ENCODE results near the gene MT1M.

The MT1M gene

GRCh38 chr16:56681939-56682702, 49.7 kb downstream of the MT1M start, which contains the start of gene MT1X:
TSS of gene MT1X (plus strand) at chr16:56682470. CDS start at chr16:56682541, 71 bp downstream.
- DNase-seq (ENCODE audit: insufficient read length, low spot score) (peak; percentile 87), FAIRE-seq (peak; percentile 77)
- TF ChIP-seq POLR2AphosphoS5 (IDR thresholded peaks at IDR 0.05; ENCODE audit: low read depth, low read length) (peak; percentile 52; the same call in 1 of the 2 replicates), TAF1 (IDR thresholded peaks at IDR 0.05; ENCODE audit: low read depth, low read length) (no peak; the same call in 1 of the 2 replicates), SPI1 (IDR thresholded peaks at IDR 0.05; ENCODE audit: low read depth, low read length) (no peak), PAX5 (IDR thresholded peaks at IDR 0.05; ENCODE audit: insufficient read depth, low read length, severe bottlenecking) (no peak), POLR2A (IDR thresholded peaks at IDR 0.05; ENCODE audit: low read depth, low read length) (peak; percentile 71), POU2F2 (IDR thresholded peaks at IDR 0.05; ENCODE audit: low read depth, low read length) (no peak)

DNA sequence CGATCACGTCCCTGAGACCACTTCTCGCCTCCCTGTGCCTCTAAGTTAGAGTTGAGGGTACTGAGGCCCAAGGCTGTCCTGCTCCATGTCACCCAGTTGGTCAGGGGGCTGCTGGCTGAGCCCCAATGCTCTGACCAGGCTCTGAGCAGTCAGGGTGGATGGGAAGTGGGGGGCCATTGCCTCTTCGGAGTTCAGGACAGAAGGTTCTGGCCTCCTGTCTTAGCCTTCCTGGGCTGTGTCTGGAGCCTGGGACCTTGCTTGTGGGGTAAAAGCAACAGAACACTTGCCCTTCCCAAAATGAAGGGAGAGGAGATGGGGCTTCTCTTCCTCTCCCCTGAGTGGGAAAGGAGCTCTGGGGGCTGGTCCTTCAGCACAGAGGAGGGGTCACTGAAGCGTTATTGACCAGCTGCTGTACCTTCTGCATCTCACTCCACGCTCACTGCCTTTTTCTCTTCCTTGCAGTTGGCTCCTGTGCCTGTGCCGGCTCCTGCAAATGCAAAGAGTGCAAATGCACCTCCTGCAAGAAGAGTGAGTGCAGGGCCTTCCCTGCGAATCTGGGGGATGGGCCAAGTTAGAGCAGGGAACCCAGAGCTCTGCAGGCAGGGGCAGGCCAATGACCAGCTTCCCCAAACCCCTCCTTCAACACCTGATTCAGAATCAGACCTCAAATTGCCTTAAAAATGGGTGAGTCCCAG, 50.4 kb downstream of the MT1M start:
- DNase-seq (ENCODE audit: insufficient read length, low spot score), result no peak
- TF ChIP-seq POLR2AphosphoS5 (IDR thresholded peaks at IDR 0.05; ENCODE audit: low read depth, low read length) (no peak), PAX5 (IDR thresholded peaks at IDR 0.05; ENCODE audit: insufficient read depth, low read length, severe bottlenecking) (no peak), POLR2A (IDR thresholded peaks at IDR 0.05; ENCODE audit: low read depth, low read length) (no peak), POU2F2 (IDR thresholded peaks at IDR 0.05; ENCODE audit: low read depth, low read length) (no peak), TAF1 (IDR thresholded peaks at IDR 0.05; ENCODE audit: low read depth, low read length) (no peak), SPI1 (IDR thresholded peaks at IDR 0.05; ENCODE audit: low read depth, low read length) (no peak)
- FAIRE-seq, result no peak

All from GM12891 (cell line).